ENCODE results near the gene TNRC6A. TPM values are rescaled to one million over a fixed set of nuclear protein-coding genes. Genes with fewer than 3 reads are reported as not detected.
"Not testable (repeated sequence)": the region's sequence is repeated elsewhere in the genome, so short reads cannot be mapped to it uniquely, and the experiment has no call there.

TNRC6A gene
- total RNA-seq, 6 donors from 2014 or later: 35.2 to 152 (median 65.3) TPM

- no peak overlapping the region for H3K4me3 ChIP-seq
- H3K27ac ChIP-seq: no peak overlapping the region
- H3K27me3 ChIP-seq: no peaks in the 10 kb centered on the region
- ATAC-seq (ENCODE audit: low FRiP score in 2 of 2): no peak
- DNase-seq: no peak
- TF ChIP-seq EP300 (IDR thresholded peaks at IDR 0.05): no peak
- TF ChIP-seq CTCF (IDR thresholded peaks at IDR 0.05): no peak
- TF ChIP-seq POLR2AphosphoS5 (IDR thresholded peaks at IDR 0.05): no peak
- no peak for TF ChIP-seq POLR2A (IDR thresholded peaks at IDR 0.05)
- H3K36me3 ChIP-seq: no peaks in the 10 kb centered on the region
- H3K4me1 ChIP-seq: peaks cover 57 to 85% (median 76%) of the 10 kb centered on the region in 4 donors
- no peaks in the 10 kb centered on the region for H3K9me3 ChIP-seq
Observed at GRCh38 chr16:24745391-24745790, 15.9 kb downstream of the TNRC6A start.

DNA sequence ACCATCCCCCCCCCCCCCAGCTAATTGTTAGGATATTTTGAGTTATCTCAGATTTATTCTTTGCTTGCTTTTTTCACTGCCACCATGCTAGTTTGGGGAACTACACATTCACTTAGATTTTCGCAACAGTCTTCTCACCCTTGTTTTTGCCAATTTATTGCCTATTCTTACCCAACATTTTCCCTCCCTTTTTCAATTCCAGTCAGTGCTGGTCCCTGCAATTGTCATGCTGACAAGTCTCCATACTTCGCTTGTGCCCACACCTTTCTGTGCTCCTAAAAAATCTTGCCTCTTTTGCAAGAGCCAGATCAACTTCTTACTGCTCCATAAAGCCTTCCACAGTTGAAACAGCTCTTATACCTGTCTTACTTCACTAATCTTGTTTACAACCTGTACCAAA lies 16.3 kb downstream of the TNRC6A start:
- DNase-seq: no peak

DNA sequence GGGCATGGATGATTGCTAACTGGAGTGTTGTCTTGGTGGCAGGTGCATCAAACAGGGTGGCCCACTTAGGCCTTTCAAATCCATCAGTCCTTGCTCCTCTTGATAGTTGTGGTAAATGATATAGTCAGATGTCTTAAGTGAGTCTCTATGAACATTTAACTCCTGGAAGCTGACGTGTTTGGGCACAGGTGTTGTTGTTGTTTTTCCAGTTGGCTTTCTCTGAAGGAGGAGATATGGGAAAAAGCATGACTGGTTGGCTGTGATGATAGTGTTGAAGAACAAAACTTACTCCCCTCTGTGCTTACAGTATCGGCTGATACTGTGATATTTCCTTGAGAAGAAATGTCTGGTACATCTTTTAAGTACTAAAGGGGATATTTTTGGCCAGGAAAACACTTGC lies 18.0 kb downstream of the TNRC6A start:
- DNase-seq (no peak), ATAC-seq (ENCODE audit: low FRiP score in 2 of 2) (no peak)
- H3K27ac ChIP-seq: no peak overlapping the region
- no peaks in the 10 kb centered on the region for H3K27me3 ChIP-seq
- H3K9me3 ChIP-seq: no peaks in the 10 kb centered on the region
- TF ChIP-seq POLR2A (IDR thresholded peaks at IDR 0.05): no peak
- H3K4me1 ChIP-seq: peaks cover 42 to 76% (median 63%) of the 10 kb centered on the region in 4 donors
- H3K4me3 ChIP-seq: no peak overlapping the region
- WGBS, 2 donors: 81 to 91% methylated on average over 2 of the region's 2 CpGs
- no peaks in the 10 kb centered on the region for H3K36me3 ChIP-seq

More for the DNA sequence above, 16.3 kb downstream of the TNRC6A start:
- peaks cover 54 to 84% (median 75%) of the 10 kb centered on the region in 4 donors for H3K4me1 ChIP-seq
- TF ChIP-seq POLR2AphosphoS5 (IDR thresholded peaks at IDR 0.05): no peak
- no peak for TF ChIP-seq POLR2A (IDR thresholded peaks at IDR 0.05)
- no peak for TF ChIP-seq CTCF (IDR thresholded peaks at IDR 0.05)
- no peak for TF ChIP-seq EP300 (IDR thresholded peaks at IDR 0.05)
- WGBS, 2 donors: 80 to 90% methylated on average over 2 of the region's 2 CpGs
- no peak overlapping the region for H3K27ac ChIP-seq
- H3K4me3 ChIP-seq: no peak overlapping the region
- H3K36me3 ChIP-seq: no peaks in the 10 kb centered on the region
- ATAC-seq (ENCODE audit: low FRiP score in 2 of 2): no peak
- H3K27me3 ChIP-seq: no peaks in the 10 kb centered on the region
- H3K9me3 ChIP-seq: no peaks in the 10 kb centered on the region

- no peaks in the 10 kb centered on the region for H3K9me3 ChIP-seq
- peaks cover 34 to 71% (median 57%) of the 10 kb centered on the region in 4 donors for H3K4me1 ChIP-seq
- H3K27ac ChIP-seq: peak overlapping the region in 3 of 4 donors; percentile 0 to 58 (median 21)
- peak in 1 of 2 donors; percentile 61 for DNase-seq
- H3K27me3 ChIP-seq: no peaks in the 10 kb centered on the region
- ATAC-seq (ENCODE audit: low FRiP score in 2 of 2): peak; percentile 89 to 93
- no peaks in the 10 kb centered on the region for H3K36me3 ChIP-seq
- no peak for TF ChIP-seq EP300 (IDR thresholded peaks at IDR 0.05)
- no peak for TF ChIP-seq CTCF (IDR thresholded peaks at IDR 0.05)
- no peak for TF ChIP-seq POLR2A (IDR thresholded peaks at IDR 0.05)
- no peak for TF ChIP-seq POLR2AphosphoS5 (IDR thresholded peaks at IDR 0.05)
- no peak overlapping the region for H3K4me3 ChIP-seq
- WGBS, 2 donors: 41 to 53% methylated on average over 2 of the region's 2 CpGs
Observed at GRCh38 chr16:24748242-24748641, 18.8 kb downstream of the TNRC6A start.

DNA sequence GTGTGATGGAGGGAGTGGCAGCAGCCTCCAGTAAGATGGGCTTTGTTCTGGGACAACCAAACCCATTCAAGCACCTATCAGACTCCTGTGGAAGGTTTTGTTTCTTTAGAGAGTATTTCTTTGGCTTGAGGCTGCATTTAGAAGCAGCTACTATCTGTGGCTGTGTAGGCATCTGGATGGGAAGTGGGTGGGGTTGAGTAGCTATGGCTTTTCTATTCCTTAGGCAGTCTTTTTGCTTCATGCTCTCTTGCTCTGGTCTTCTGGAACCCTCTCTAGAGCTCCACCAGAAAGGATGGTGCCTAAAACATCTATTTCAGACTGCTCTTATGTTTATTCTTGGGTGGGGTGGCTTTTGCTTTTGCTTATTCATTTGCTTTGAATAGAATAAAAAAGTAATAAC lies 19.9 kb downstream of the TNRC6A start:
- Histone ChIP-seq H3K36me3 (no peaks in the 10 kb centered on the region), H3K27me3 (no peaks in the 10 kb centered on the region), H3K27ac (no peak overlapping the region), H3K4me3 (no peak overlapping the region), H3K9me3 (no peaks in the 10 kb centered on the region), H3K4me1 (peaks cover 34 to 71% (median 54%) of the 10 kb centered on the region in 4 donors)
- TF ChIP-seq EP300 (IDR thresholded peaks at IDR 0.05): no peak
- no peak for TF ChIP-seq POLR2A (IDR thresholded peaks at IDR 0.05)
- TF ChIP-seq CTCF (IDR thresholded peaks at IDR 0.05): no peak
- TF ChIP-seq POLR2AphosphoS5 (IDR thresholded peaks at IDR 0.05): no peak
- DNase-seq: no peak
- no peak for ATAC-seq (ENCODE audit: low FRiP score in 2 of 2)

- not testable (repeated sequence) for H3K27me3 ChIP-seq; DNase-seq; ATAC-seq (ENCODE audit: low FRiP score in 2 of 2); H3K4me3 ChIP-seq; H3K36me3 ChIP-seq; H3K27ac ChIP-seq; H3K9me3 ChIP-seq
- H3K4me1 ChIP-seq: peaks cover 34 to 71% (median 56%) of the 10 kb centered on the region in 4 donors
- WGBS, 2 donors: 93 to 97% methylated on average over 5 of the region's 5 CpGs
Observed at GRCh38 chr16:24749872-24750271, 20.4 kb downstream of the TNRC6A start.

Measured in upper lobe of left lung (tissue), 6 donors.